PC-3 (cell line): ENCODE measurements around the gene ANXA6.

Source experiments
- CTCF ChIP-seq: fragments of 300-600 bp; sonication (generic); conservative IDR thresholded peaks from 2 replicates; pipeline ENCODE4 v1.5.1; 2017; ENCODE audit warnings: antibody characterized with exemption, low read depth, mild to moderate bottlenecking, low read length
- EZH2 ChIP-seq: fragments of 300-600 bp; sonication (generic); IDR thresholded peaks from one replicate; pipeline ENCODE4 v1.6.1; 2017; ENCODE audit warnings: antibody characterized with exemption, mild to moderate bottlenecking, low read length; ENCODE audit not compliant: unreplicated experiment

- no peak for TF ChIP-seq CTCF
- TF ChIP-seq EZH2: no peak
Measured at GRCh38 chr5:151087486-151087885, 70.1 kb downstream of the ANXA6 start.
